Metanephros (tissue), 1 donor: ENCODE data around the gene TLCD3B. TPM values are rescaled to one million over a fixed set of nuclear protein-coding genes. Genes with fewer than 3 reads are reported as not detected.

Experiments
- total RNA-seq: library from RNA; depleted of rRNA; stranded (reverse); fragments of >200 nt; gene quantifications from one replicate; pipeline ENCODE4 v1.2.3, GENCODE V29; 2014

The TLCD3B gene, protein sequence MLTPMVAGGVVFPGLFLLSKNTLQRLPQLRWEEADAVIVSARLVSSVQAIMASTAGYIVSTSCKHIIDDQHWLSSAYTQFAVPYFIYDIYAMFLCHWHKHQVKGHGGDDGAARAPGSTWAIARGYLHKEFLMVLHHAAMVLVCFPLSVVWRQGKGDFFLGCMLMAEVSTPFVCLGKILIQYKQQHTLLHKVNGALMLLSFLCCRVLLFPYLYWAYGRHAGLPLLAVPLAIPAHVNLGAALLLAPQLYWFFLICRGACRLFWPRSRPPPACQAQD
- total RNA-seq: 1.5 TPM

DNA sequence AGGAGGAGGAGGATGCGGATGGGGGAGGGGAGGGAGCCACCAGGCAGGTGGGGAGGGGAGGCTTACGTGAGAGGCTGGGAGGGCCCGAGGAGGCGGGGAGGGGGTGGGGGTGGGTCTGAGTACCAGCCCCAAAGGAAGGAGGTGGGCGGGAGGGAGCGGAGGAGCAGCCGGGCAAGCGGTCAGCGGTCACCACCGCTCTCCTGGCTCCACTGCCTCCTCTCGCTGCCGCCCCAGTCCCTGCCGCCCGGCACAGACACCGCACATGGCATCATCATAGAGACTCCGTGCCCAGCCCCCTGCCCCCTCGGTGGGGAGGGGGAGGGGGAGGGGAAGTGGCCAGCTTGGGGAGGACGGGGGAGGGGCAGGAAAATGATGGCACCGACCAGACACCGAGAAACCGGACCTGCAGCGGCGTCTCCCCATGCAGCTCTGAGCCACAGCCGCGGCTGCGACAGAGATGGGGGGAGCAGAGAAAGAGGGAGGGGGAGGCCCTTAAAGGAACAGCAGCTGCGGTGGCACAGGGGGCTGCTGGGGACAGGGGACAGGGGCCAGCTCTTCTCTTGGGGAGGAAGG is at the start of gene TLCD3B:
Gene TLCD3B, minus strand, starts transcription at position 431 of the 573 bp plus-strand sequence. CDS start 744 bp downstream, outside the sequence.

GRCh38 chr16:30075503-30076275 is 44.6 kb upstream of the TLCD3B start, which contains the start of gene PPP4C:
Gene PPP4C (plus strand): TSS chr16:30075994. CDS start chr16:30076378, 384 bp downstream.

DNA sequence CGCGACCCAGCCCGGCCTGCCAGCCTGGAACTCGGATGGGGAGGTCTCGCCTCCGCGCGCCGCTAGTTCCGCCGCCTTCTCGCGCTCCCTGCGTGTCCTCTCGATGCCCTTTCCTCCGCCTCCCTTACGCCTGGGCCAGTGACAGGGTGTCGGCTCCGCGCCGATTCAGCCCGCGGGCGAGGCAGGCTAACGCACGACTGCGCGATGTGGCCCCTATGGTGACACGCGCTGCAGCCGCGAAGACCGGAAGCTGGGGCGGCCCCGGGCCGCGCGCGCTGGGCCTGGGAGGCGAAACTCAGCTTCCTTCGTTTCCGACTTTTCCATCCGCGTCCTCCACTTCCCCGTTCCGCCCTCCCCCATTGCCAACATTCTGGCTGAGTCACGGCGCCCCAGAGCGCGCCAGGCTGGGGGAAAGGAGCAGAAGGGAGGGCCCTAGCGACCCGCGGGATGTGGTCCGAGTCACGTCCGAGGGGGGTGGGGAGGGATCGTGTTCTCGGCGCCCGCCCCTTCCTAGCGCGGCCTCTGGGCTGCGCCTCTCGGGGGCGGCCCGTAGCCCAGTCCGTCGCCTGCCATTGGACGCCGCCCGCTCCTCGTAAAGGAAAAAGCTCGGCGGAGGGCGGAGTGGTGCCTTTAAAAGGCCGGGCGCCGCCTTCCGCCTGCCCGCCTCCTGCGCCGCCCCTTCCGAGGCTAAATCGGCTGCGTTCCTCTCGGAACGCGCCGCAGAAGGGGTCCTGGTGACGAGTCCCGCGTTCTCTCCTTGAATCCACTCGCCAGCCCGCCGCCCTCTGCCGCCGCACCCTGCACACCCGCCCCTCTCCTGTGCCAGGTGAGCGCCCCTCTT is 34.3 kb upstream of the TLCD3B start, which contains the start of gene ALDOA:
Gene ALDOA, plus strand, starts transcription at position 659 of the 841 bp plus-strand sequence. CDS start 1,138 bp downstream, outside the sequence.

GRCh38 chr16:30022887-30023286 is 8.2 kb downstream of the TLCD3B start, which contains the start of gene C16orf92:
Gene C16orf92 (plus strand): TSS chr16:30023198. CDS start chr16:30023341, 143 bp downstream.

DNA sequence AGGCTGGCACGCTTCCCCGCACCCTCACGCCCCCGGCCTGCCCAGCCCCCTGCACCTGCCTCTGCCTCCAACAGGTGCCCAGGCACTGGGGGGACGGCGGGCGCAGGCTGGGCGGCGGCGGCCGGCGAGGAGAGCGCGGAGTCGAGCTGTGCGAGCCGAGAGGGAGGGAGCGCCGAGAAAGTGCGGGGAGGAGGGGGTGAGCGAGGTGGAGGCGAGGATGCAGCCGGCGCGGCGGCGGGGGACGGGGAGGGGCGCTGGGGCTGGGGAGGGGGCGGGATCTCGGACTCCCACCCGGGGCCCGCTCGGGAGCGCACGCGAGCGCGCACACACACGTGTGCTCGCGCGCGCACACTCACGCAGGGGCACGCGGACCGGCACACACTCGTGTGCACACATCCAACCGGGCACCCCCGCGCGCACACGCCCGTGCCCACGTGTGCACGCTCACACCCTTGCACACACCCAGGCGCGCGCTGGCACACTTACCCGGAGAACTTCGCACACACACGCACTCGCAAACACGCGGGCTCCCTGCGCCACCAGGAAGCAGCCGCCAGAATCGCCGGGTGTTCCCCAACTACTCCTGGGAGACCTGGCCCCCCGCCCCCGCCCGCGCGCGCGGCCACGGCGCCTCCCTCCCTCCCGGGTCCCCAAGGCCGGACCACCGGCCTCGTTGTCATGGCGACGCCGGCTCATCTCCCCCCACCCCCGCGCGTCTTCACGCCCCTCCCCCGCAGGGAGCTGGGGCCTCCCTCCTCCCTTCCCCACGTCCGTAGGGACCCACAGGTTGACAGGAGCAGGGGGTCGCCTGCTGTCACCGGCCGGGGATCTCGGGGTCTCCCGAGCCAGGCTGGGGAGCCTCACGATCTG is 20.0 kb downstream of the TLCD3B start, which contains the start of gene DOC2A:
Gene DOC2A, minus strand, starts transcription at position 184 of the 870 bp plus-strand sequence. CDS start 805 bp downstream, outside the sequence.

GRCh38 chr16:29995911-29996765 is 34.9 kb downstream of the TLCD3B start, which contains the start of gene INO80E:
Gene INO80E (plus strand): TSS chr16:29996241. CDS start chr16:29996311, 70 bp downstream.

GRCh38 chr16:29995324-29995910 is 35.7 kb downstream of the TLCD3B start, which contains the start of gene HIRIP3:
Gene HIRIP3 (minus strand): TSS chr16:29995617. CDS start chr16:29995605, 12 bp downstream.

Other genes starting within 250 kb of the TLCD3B start
- 52.0 TPM for gene KIF22, start 240.5 kb downstream of the TLCD3B start, total RNA-seq
- 159 TPM for gene MAZ, start 224.7 kb downstream of the TLCD3B start, total RNA-seq
- gene PRRT2, start 219.1 kb downstream of the TLCD3B start, total RNA-seq: 14.4 TPM
- 30.8 TPM for gene PAGR1, start 215.1 kb downstream of the TLCD3B start, total RNA-seq
- gene MVP, start 210.8 kb downstream of the TLCD3B start, total RNA-seq: 38.5 TPM
- 83.4 TPM for gene CDIPT, start 168.0 kb downstream of the TLCD3B start, total RNA-seq
- gene SEZ6L2, start 131.7 kb downstream of the TLCD3B start, total RNA-seq: 17.3 TPM
- 1.3 TPM for gene ASPHD1, start 130.8 kb downstream of the TLCD3B start, total RNA-seq
- 12.8 TPM for gene KCTD13, start 105.0 kb downstream of the TLCD3B start, total RNA-seq
- gene TMEM219, start 69.2 kb downstream of the TLCD3B start, total RNA-seq: 54.5 TPM
- 47.5 TPM for gene TAOK2, start 57.4 kb downstream of the TLCD3B start, total RNA-seq
- gene HIRIP3, start 35.7 kb downstream of the TLCD3B start, total RNA-seq: 19.3 TPM
- gene INO80E, start 35.0 kb downstream of the TLCD3B start, total RNA-seq: 37.4 TPM
- gene DOC2A, start 20.2 kb downstream of the TLCD3B start, total RNA-seq: 1.9 TPM
- not detected for gene C16orf92, start 8.1 kb downstream of the TLCD3B start, total RNA-seq
- 850 TPM for gene ALDOA, start 34.5 kb upstream of the TLCD3B start, total RNA-seq
- gene PPP4C, start 44.7 kb upstream of the TLCD3B start, total RNA-seq: 92.4 TPM
- gene TBX6, start 60.7 kb upstream of the TLCD3B start, total RNA-seq: 1.1 TPM
- 56.3 TPM for gene YPEL3, start 64.9 kb upstream of the TLCD3B start, total RNA-seq
- gene GDPD3, start 82.3 kb upstream of the TLCD3B start, total RNA-seq: 4.7 TPM
- gene MAPK3, start 91.9 kb upstream of the TLCD3B start, total RNA-seq: 31.2 TPM
- 30.8 TPM for gene CORO1A, start 152.3 kb upstream of the TLCD3B start, total RNA-seq
- 11.4 TPM for gene BOLA2B, start 162.4 kb upstream of the TLCD3B start, total RNA-seq
- 11.6 TPM for gene SLX1A, start 162.6 kb upstream of the TLCD3B start, total RNA-seq
- gene SULT1A3, start 168.0 kb upstream of the TLCD3B start, total RNA-seq: 11.6 TPM
- gene NPIPB13, start 217.2 kb upstream of the TLCD3B start, total RNA-seq: 4.5 TPM